ENCODE data around the gene TMED10.

DNA sequence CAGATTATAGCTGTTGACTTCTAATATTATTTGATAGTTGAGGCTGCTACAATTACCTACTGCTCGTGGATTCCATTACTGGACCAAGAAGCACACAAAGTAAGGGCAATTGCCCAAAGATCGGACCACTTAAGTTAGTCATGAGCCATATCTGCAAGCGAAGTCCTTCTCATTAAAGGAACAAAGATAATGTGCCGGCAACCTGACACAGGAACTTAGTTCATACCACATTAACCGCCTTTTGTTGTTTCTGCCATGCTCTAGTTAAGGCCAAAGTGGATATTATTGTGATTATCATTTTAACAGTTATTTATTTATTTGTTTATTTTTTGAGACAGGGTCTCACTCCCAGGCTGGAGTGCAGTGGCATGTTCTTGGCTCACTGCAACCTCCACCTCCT is 38.1 kb upstream of the TMED10 start:
- TF ChIP-seq CTCF (IDR thresholded peaks at IDR 0.05): no peak
- TF ChIP-seq RFX5 (IDR thresholded peaks at IDR 0.05): no peak
- no peak for TF ChIP-seq CHD2 (IDR thresholded peaks at IDR 0.05; ENCODE audit: low read length, partially characterized antibody)
- no peak for TF ChIP-seq MAX (IDR thresholded peaks at IDR 0.05)
- TF ChIP-seq ZFP36 (IDR thresholded peaks at IDR 0.05; ENCODE audit: borderline replicate concordance, partially characterized antibody): no peak
- TF ChIP-seq, protein P1, sequence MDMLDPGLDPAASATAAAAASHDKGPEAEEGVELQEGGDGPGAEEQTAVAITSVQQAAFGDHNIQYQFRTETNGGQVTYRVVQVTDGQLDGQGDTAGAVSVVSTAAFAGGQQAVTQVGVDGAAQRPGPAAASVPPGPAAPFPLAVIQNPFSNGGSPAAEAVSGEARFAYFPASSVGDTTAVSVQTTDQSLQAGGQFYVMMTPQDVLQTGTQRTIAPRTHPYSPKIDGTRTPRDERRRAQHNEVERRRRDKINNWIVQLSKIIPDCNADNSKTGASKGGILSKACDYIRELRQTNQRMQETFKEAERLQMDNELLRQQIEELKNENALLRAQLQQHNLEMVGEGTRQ (IDR thresholded peaks at IDR 0.05): no peak
- TF ChIP-seq CHD4 (IDR thresholded peaks at IDR 0.05; ENCODE audit: borderline replicate concordance): no peak
- no peak for TF ChIP-seq POLR2A (IDR thresholded peaks at IDR 0.05; ENCODE audit: low read length)

Measured in A549 (cell line).